Duodenal mucosa (tissue), 2 donors: Measurements from ENCODE around the gene UBALD1.
A peak's percentile ranks its signal among the peaks of the same experiment; 100 is the strongest.

Experiments
- H3K27ac ChIP-seq: one replicate; pipeline ENCODE4 v1.7.0; 2013; ENCODE audit warnings: low read depth, low read length
- H3K27me3 ChIP-seq, 2 donors: one replicate each; pipeline ENCODE4 v1.7.0; 2013; ENCODE audit warnings: low read length in 2 of 2, control low read depth in 1 of 2; ENCODE audit not compliant: insufficient read depth in 2 of 2, control insufficient read depth in 1 of 2
- H3K36me3 ChIP-seq, 2 donors: one replicate each; pipeline ENCODE4 v1.7.0; 2013; ENCODE audit warnings: low read length in 2 of 2, control low read depth in 1 of 2; ENCODE audit not compliant: insufficient read depth in 2 of 2, control insufficient read depth in 1 of 2
- H3K4me1 ChIP-seq, 2 donors: one replicate each; pipeline ENCODE4 v1.7.0; 2013; ENCODE audit warnings: low read length in 2 of 2, control low read depth in 1 of 2; ENCODE audit not compliant: insufficient read depth in 2 of 2, control insufficient read depth in 1 of 2
- H3K4me3 ChIP-seq, 2 donors: one replicate each; pipeline ENCODE4 v1.7.0; 2013; ENCODE audit warnings: low read length in 2 of 2, low read depth in 1 of 2
- H3K9ac ChIP-seq, 2 donors: one replicate each; pipeline ENCODE4 v1.7.0; 2013; ENCODE audit warnings: low read length in 2 of 2, low read depth in 1 of 2
- H3K9me3 ChIP-seq, 2 donors: one replicate each; pipeline ENCODE4 v1.7.0; 2013; ENCODE audit warnings: low read length in 2 of 2, control low read depth in 1 of 2; ENCODE audit not compliant: control insufficient read depth in 1 of 2

Gene UBALD1

DNA sequence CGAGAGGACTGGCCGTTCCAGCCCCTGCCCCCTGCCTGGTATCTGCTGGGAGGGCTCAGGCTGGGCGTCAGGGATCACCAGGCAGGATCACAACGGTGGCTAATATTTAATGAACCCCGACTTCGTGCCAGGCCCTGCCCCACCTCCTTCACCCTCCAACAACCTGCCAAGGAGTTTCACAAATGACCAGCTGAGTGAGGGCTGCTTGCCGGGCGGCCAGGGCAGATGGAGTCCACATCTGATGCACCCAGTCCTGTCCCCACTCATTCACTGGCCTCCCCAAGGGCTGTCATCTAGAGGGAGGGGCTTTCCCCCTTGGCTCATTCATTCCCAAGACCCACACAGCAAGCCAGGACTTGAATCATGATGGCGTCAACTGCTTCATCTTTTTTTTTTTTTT lies 17.5 kb downstream of the UBALD1 start:
- Histone ChIP-seq H3K9ac (peak overlapping the region in 1 of 2 donors; percentile 18), H3K9me3 (no peaks in the 10 kb centered on the region), H3K36me3 (no peaks in the 10 kb centered on the region), H3K27me3 (no peaks in the 10 kb centered on the region), H3K4me3 (peak overlapping the region in 1 of 2 donors; percentile 16), H3K27ac (no peak overlapping the region), H3K4me1 (peaks cover 5 to 10% of the 10 kb centered on the region in 2 donors)

DNA sequence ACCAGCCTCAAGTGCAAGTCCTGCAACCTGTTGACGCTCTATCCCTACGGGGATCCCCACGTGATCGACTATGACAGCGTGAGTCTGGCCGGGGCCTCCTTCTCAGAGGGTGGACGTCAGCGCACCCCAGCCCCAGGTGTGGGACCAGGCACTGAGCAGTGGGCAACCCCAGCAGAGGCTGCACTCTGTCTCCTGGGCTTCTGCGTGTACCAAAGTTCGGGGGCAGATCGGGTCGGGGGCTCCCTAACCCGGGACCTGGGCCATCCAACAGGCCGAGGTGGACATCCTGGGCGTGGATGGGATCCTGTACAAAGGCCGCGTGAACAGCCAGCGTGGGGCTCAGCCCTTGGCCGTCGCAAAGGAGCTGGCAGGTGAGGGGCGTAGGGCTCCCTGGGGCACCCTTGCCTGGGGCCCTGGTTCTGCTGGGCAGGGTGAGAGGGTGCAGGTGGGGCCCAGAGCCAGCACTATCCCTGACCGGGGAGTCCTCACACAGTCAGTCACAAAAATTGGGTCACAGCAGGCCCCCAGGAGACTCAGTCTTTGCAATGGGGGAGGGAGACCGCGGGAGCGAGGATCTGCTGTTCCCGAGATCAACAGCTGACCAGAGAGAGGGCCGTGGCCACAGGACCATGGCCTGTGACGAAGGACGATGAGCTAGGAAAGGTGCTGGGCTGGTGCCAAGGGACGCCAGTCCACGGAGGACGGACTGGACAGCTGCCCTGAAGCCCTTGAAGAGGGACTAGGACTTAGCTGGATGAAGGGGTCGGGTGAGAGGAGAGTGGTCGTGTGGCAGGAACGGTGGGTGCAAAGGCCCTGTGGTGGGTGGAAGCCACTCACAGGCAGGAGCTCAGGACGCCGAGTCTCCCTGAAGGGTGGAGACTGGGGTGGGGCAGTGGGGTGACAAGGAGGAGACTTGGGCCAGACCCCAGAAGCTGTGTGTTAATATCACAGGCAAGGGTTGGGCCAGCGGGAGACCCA lies 20.0 kb downstream of the UBALD1 start:
- no peaks in the 10 kb centered on the region for H3K36me3 ChIP-seq
- H3K4me3 ChIP-seq, result no peak overlapping the region
- no peak overlapping the region for H3K9ac ChIP-seq
- H3K27ac ChIP-seq, result no peak overlapping the region
- H3K4me1 ChIP-seq, result peaks cover 5 to 10% of the 10 kb centered on the region in 2 donors
- H3K27me3 ChIP-seq, result no peaks in the 10 kb centered on the region
- no peaks in the 10 kb centered on the region for H3K9me3 ChIP-seq

DNA sequence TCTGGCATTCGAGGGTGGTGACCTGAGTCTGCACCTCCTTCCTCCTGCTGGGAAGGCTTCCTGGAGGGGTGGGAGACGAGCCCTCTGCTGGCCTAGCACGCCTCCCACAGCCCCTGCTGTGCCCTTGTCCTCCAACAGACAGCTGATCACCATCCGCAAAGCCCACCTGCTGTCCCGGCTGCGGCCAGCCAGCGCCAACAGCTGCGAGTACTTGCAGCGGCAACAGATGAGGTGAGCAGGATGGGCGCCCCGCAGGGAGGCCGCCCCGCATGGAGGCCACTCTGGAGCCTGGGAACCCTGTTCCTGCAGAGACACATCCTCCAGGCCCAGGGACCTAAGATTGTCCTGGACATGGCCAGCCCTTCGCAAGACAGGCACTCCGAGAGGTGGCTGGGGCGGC lies 21.6 kb downstream of the UBALD1 start:
- H3K9me3 ChIP-seq, result peaks cover 3% of the 10 kb centered on the region in 2 donors
- H3K36me3 ChIP-seq, result no peaks in the 10 kb centered on the region
- peaks cover 0 to under 1% of the 10 kb centered on the region in 2 donors for H3K27me3 ChIP-seq
- H3K9ac ChIP-seq, result no peak overlapping the region
- no peak overlapping the region for H3K27ac ChIP-seq
- no peak overlapping the region for H3K4me3 ChIP-seq
- peaks cover 5 to 10% of the 10 kb centered on the region in 2 donors for H3K4me1 ChIP-seq

DNA sequence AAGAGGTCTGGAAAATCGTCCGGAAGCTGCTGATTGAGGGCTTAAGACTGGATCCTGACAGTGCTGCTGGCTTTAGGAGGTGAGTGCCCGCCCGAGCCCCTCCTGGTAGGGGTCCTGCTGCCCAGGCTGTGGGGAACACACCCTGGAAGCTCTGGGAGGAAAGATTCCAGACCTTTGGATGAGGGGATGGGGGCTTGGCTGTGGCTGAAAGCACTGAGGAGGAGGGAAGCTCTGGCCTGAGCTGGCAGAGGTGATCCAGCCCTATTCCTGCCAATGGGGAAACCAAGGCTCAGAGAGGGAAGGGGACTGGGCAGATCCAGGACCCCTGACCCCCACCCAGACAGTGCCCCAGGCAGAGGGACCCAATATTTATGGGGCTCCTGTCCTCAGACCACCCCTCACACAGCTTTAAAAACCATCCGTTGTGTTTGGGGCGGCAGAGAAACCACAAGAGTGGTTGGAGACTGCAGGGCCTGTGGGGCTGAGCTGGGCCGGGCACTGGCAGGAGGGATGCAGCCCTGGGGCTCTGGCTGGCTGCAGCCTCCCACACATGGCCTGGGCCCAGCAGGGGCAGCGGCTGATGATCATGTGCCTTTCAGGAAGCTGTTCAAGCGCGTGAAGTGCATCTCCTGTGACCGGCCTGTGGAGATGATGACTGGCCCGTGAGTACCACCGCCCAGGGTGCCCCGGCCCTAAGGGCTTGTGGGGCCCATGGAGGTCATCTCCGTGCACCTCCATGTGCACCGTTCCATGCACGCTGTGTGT lies 22.8 kb downstream of the UBALD1 start:
- Histone ChIP-seq H3K4me1 (peaks cover 4% of the 10 kb centered on the region in 2 donors), H3K9me3 (peaks cover 3 to 5% of the 10 kb centered on the region in 2 donors), H3K9ac (no peak overlapping the region), H3K36me3 (no peaks in the 10 kb centered on the region), H3K4me3 (no peak overlapping the region), H3K27ac (no peak overlapping the region), H3K27me3 (peaks cover 0 to 3% of the 10 kb centered on the region in 2 donors)

DNA sequence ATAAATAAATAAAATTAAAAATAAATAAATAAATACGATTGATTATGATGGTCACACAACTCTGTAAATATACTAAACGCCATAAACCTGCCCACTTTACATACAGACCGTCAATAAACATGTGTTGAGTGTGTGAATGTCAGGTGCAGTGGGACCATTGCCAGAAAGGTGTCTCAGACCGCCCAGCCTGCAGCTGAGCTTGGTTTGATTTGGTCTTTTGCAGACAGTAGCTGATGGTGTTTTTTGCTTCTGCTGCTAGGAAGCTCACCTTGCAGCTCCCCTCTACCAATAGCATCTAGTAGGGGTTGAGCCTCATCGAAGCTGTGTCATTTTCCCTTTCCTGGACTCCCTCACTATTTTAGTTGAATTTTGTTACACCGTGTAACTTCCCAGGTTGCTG lies 23.5 kb downstream of the UBALD1 start:
- no peaks in the 10 kb centered on the region for H3K36me3 ChIP-seq

DNA sequence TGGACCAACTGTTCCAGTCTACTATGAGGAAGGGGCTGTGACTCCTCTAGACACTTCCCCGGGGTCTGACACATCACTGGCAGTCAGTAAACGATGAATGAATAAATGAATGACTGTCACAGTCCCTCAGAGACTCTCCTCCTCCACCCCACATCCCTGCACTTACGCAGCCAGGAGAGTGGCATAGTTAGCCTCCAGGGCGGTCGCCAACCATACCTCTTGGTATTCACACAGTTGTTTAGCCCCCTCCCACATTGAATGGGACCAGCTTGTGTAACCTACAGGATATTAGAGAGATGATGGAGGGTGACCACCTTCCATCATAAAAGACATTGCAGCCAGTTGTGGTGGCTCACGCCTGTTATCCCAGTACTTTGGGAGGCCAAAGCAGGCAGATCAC lies 25.7 kb downstream of the UBALD1 start:
- no peaks in the 10 kb centered on the region for H3K36me3 ChIP-seq
- H3K27ac ChIP-seq, result no peak overlapping the region
- H3K27me3 ChIP-seq, result peaks cover 0 to 10% of the 10 kb centered on the region in 2 donors
- H3K4me1 ChIP-seq, result no peaks in the 10 kb centered on the region
- no peak overlapping the region for H3K4me3 ChIP-seq
- no peak overlapping the region for H3K9ac ChIP-seq
- H3K9me3 ChIP-seq, result peaks cover 3 to 5% of the 10 kb centered on the region in 2 donors

More for the DNA sequence above, 23.5 kb downstream of the UBALD1 start:
- Histone ChIP-seq H3K4me3 (no peak overlapping the region), H3K9ac (no peak overlapping the region), H3K9me3 (peaks cover 3 to 5% of the 10 kb centered on the region in 2 donors), H3K27me3 (peaks cover 0 to 9% of the 10 kb centered on the region in 2 donors), H3K27ac (no peak overlapping the region), H3K4me1 (no peaks in the 10 kb centered on the region)

DNA sequence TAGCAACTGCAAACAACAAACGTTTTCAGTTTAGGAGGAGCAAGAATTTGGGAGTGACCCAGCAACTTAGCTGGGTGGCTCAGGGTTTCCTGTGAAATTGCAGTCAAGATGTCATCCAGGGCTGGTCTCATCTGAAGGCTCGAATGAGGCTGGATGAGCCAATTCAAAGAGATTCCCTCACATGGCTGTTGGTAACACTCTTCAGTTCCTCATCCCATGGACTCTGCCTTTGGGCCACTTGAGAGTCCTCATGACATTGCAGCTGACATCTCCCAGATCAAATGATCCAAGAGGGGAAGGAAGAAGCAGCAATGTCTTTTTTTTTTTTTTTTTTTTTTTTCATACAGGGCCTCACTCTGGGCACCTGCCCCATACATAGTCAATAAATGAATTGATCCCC lies 26.3 kb downstream of the UBALD1 start:
- Histone ChIP-seq H3K27ac (no peak overlapping the region), H3K4me1 (no peaks in the 10 kb centered on the region), H3K27me3 (peaks cover 0 to 10% of the 10 kb centered on the region in 2 donors), H3K9ac (no peak overlapping the region), H3K36me3 (no peaks in the 10 kb centered on the region), H3K9me3 (peaks cover 3 to 5% of the 10 kb centered on the region in 2 donors), H3K4me3 (no peak overlapping the region)

DNA sequence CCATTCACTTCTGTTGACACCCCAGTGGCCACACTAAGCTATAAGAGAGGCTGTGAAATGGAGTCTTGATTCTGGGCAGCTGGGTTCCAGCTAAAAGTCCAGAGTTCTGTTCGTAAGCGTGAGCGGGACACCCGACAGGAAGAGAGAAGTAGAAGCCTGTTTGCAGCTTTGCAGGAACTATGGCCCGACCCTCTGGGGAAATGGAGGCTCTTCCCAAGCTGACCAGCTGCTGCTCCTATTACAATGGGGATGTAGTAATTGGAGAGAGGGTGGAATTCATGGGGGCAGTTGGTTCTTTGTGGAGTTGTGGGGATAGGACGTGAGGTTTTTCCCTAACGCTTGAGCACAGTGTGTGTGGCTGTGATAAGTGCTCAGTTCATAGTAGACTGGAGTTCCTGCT lies 28.4 kb downstream of the UBALD1 start:
- Histone ChIP-seq H3K4me3 (no peak overlapping the region), H3K27ac (no peak overlapping the region), H3K9ac (no peak overlapping the region), H3K4me1 (no peaks in the 10 kb centered on the region), H3K36me3 (no peaks in the 10 kb centered on the region), H3K9me3 (peaks cover 3 to 5% of the 10 kb centered on the region in 2 donors), H3K27me3 (peaks cover 0 to 10% of the 10 kb centered on the region in 2 donors)

DNA sequence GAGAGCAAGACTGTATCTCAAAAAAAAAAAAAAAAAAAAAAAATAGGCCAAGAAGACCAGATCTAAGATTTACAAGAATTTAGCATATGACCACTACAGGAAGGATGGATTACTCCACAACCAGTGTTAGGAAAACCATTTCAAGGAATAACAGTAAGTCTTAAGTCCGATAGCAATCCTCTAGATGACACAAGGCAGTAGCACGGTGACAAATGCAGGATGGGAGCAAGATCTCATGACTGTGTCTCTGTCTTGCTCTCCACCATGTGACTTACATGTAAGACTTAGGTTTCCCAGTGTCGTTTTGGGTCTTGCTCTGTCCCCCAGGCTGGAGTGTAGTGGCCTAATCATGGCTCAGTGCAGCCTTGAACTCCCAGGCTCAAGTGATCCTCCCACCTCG lies 30.8 kb downstream of the UBALD1 start:
- H3K27ac ChIP-seq, result no peak overlapping the region
- H3K27me3 ChIP-seq, result peaks cover 0 to 10% of the 10 kb centered on the region in 2 donors
- no peaks in the 10 kb centered on the region for H3K4me1 ChIP-seq
- no peaks in the 10 kb centered on the region for H3K36me3 ChIP-seq
- peaks cover 3 to 5% of the 10 kb centered on the region in 2 donors for H3K9me3 ChIP-seq
- H3K4me3 ChIP-seq, result no peak overlapping the region
- H3K9ac ChIP-seq, result no peak overlapping the region

DNA sequence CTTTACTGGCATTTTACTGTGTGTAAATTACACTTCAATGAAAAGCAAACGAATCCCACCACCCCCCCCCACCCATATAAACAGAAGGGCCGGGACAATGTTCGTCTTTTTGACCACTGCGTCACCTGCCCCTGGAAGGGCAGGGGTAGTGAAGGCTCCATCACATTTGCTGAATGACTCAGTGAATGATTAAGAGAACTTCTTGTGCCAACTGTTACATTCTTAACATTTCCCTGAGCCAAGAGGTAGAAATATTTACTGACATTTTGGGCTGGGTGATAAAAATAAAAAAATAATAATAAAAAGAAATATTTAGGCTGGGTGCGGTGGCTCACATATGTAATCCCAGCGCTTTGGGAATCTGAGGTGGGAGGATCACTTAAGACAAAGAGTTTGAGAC lies 34.4 kb downstream of the UBALD1 start:
- Histone ChIP-seq H3K4me1 (no peaks in the 10 kb centered on the region), H3K27ac (no peak overlapping the region), H3K36me3 (no peaks in the 10 kb centered on the region), H3K9ac (no peak overlapping the region), H3K9me3 (no peaks in the 10 kb centered on the region), H3K4me3 (no peak overlapping the region), H3K27me3 (no peaks in the 10 kb centered on the region)
